GM19372 (cell line): ENCODE data around the gene CAPZB.

Experiments
- ATAC-seq: cut with Tn5 transposase; IDR thresholded peaks from one replicate; pipeline ENCODE4 v1.9.1; 2021; ENCODE audit warnings: mild to moderate bottlenecking, low read depth, moderate library complexity; ENCODE audit not compliant: unreplicated experiment

Gene CAPZB

GRCh38 chr1:19337289-19337688 lies 148.1 kb downstream of the CAPZB start:
- ATAC-seq, result no peak

GRCh38 chr1:19336543-19336942 lies 148.8 kb downstream of the CAPZB start:
- no peak for ATAC-seq

- ATAC-seq, result no peak
Measured at GRCh38 chr1:19333587-19334354, 151.6 kb downstream of the CAPZB start.

- ATAC-seq, result no peak
Measured at GRCh38 chr1:19332832-19333231, 152.5 kb downstream of the CAPZB start.

GRCh38 chr1:19331262-19331878 lies 154.0 kb downstream of the CAPZB start:
- no peak for ATAC-seq

- no peak for ATAC-seq
Measured at GRCh38 chr1:19330449-19331135, 154.7 kb downstream of the CAPZB start.

- ATAC-seq, result no peak
Measured at GRCh38 chr1:19329611-19330010, 155.7 kb downstream of the CAPZB start.

GRCh38 chr1:19329188-19329587 lies 156.2 kb downstream of the CAPZB start:
- no peak for ATAC-seq

- ATAC-seq, result no peak
Measured at GRCh38 chr1:19328486-19328885, 156.9 kb downstream of the CAPZB start.

GRCh38 chr1:19327736-19328135 lies 157.6 kb downstream of the CAPZB start:
- no peak for ATAC-seq

GRCh38 chr1:19327301-19327700 lies 158.0 kb downstream of the CAPZB start:
- ATAC-seq, result no peak

- ATAC-seq, result no peak
Measured at GRCh38 chr1:19326748-19327065, 158.6 kb downstream of the CAPZB start.

GRCh38 chr1:19325958-19326747 lies 159.2 kb downstream of the CAPZB start:
- ATAC-seq, result no peak

- no peak for ATAC-seq
Measured at GRCh38 chr1:19325368-19325957, 159.9 kb downstream of the CAPZB start.

- no peak for ATAC-seq
Measured at GRCh38 chr1:19324665-19324990, 160.7 kb downstream of the CAPZB start.

GRCh38 chr1:19323987-19324664 lies 161.2 kb downstream of the CAPZB start:
- ATAC-seq, result no peak

- no peak for ATAC-seq
Measured at GRCh38 chr1:19322481-19322880, 162.9 kb downstream of the CAPZB start.

GRCh38 chr1:19321071-19321470 lies 164.3 kb downstream of the CAPZB start:
- ATAC-seq, result no peak

- no peak for ATAC-seq
Measured at GRCh38 chr1:19319196-19319595, 166.1 kb downstream of the CAPZB start.
